Measurements from ENCODE around the gene EMILIN1. TPM values are rescaled to one million over a fixed set of nuclear protein-coding genes. Genes with fewer than 3 reads are reported as not detected.

EMILIN1 gene
- total and polyA plus RNA-seq, 2 experiments from 2014 or later = 3.2 to 15.4 TPM

- Histone ChIP-seq H3K4me3 (peak overlapping the region; percentile 99), H3K36me3 (ENCODE audit: insufficient read depth) (no peaks in the 10 kb centered on the region), H3K4me2 (peak overlapping the region; percentile 97), H3K27ac (ENCODE audit: low read depth) (no peak overlapping the region), H3F3A (replicated peaks; ENCODE audit: low read depth) (no peaks in the 10 kb centered on the region), H3K4me1 (ENCODE audit: insufficient read depth) (peaks cover 9% of the 10 kb centered on the region; the same call in 1 of the 2 replicates), H3K79me2 (replicated peaks; ENCODE audit: insufficient read depth) (peaks cover 13% of the 10 kb centered on the region), H4K20me1 (replicated peaks; ENCODE audit: insufficient read depth) (no peaks in the 10 kb centered on the region; the same call in 1 of the 2 replicates), H3K27me3 (ENCODE audit: insufficient read depth) (no peaks in the 10 kb centered on the region), H2AFZ (peak overlapping the region; percentile 100), H3K9me2 (ENCODE audit: insufficient read depth) (no peaks in the 10 kb centered on the region)
- DNase-seq (ENCODE audit: low spot score) (no peak), ATAC-seq (peak; percentile 18)
- H3K9me3 Mint-ChIP-seq = no peaks in the 10 kb centered on the region
- H3K4me1 Mint-ChIP-seq = peaks cover 16% of the 10 kb centered on the region
- TF ChIP-seq JUNB (IDR thresholded peaks at IDR 0.05; ENCODE audit: unreplicated experiment) (no peak), ETS1 (IDR thresholded peaks at IDR 0.05) (no peak), ZNF331 (CRISPR knock-in tag; IDR thresholded peaks at IDR 0.05; ENCODE audit: low read depth) (no peak), STAT1 (IDR thresholded peaks at IDR 0.05; ENCODE audit: unreplicated experiment) (no peak), CREB1 (CRISPR knock-in tag; IDR thresholded peaks at IDR 0.05; ENCODE audit: low read depth) (no peak), POLR2AphosphoS5 (IDR thresholded peaks at IDR 0.05; ENCODE audit: low read depth) (no peak), ZNF114 (CRISPR knock-in tag; IDR thresholded peaks at IDR 0.05) (no peak), EZH2phosphoT487 (IDR thresholded peaks at IDR 0.05; ENCODE audit: unreplicated experiment) (no peak), EZH2 (IDR thresholded peaks at IDR 0.05; ENCODE audit: low read depth, unreplicated experiment) (no peak), NANOG (IDR thresholded peaks at IDR 0.05; ENCODE audit: borderline replicate concordance) (no peak)
- TF ChIP-seq, protein P1, sequence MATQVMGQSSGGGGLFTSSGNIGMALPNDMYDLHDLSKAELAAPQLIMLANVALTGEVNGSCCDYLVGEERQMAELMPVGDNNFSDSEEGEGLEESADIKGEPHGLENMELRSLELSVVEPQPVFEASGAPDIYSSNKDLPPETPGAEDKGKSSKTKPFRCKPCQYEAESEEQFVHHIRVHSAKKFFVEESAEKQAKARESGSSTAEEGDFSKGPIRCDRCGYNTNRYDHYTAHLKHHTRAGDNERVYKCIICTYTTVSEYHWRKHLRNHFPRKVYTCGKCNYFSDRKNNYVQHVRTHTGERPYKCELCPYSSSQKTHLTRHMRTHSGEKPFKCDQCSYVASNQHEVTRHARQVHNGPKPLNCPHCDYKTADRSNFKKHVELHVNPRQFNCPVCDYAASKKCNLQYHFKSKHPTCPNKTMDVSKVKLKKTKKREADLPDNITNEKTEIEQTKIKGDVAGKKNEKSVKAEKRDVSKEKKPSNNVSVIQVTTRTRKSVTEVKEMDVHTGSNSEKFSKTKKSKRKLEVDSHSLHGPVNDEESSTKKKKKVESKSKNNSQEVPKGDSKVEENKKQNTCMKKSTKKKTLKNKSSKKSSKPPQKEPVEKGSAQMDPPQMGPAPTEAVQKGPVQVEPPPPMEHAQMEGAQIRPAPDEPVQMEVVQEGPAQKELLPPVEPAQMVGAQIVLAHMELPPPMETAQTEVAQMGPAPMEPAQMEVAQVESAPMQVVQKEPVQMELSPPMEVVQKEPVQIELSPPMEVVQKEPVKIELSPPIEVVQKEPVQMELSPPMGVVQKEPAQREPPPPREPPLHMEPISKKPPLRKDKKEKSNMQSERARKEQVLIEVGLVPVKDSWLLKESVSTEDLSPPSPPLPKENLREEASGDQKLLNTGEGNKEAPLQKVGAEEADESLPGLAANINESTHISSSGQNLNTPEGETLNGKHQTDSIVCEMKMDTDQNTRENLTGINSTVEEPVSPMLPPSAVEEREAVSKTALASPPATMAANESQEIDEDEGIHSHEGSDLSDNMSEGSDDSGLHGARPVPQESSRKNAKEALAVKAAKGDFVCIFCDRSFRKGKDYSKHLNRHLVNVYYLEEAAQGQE (IDR thresholded peaks at IDR 0.05; ENCODE audit: unreplicated experiment) = no peak
- TF ChIP-seq, protein P2, sequence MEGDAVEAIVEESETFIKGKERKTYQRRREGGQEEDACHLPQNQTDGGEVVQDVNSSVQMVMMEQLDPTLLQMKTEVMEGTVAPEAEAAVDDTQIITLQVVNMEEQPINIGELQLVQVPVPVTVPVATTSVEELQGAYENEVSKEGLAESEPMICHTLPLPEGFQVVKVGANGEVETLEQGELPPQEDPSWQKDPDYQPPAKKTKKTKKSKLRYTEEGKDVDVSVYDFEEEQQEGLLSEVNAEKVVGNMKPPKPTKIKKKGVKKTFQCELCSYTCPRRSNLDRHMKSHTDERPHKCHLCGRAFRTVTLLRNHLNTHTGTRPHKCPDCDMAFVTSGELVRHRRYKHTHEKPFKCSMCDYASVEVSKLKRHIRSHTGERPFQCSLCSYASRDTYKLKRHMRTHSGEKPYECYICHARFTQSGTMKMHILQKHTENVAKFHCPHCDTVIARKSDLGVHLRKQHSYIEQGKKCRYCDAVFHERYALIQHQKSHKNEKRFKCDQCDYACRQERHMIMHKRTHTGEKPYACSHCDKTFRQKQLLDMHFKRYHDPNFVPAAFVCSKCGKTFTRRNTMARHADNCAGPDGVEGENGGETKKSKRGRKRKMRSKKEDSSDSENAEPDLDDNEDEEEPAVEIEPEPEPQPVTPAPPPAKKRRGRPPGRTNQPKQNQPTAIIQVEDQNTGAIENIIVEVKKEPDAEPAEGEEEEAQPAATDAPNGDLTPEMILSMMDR (conservative IDR thresholded peaks at IDR 0.05; ENCODE audit: low read depth in 2 of 2) = no peak
- TF ChIP-seq, protein P3, sequence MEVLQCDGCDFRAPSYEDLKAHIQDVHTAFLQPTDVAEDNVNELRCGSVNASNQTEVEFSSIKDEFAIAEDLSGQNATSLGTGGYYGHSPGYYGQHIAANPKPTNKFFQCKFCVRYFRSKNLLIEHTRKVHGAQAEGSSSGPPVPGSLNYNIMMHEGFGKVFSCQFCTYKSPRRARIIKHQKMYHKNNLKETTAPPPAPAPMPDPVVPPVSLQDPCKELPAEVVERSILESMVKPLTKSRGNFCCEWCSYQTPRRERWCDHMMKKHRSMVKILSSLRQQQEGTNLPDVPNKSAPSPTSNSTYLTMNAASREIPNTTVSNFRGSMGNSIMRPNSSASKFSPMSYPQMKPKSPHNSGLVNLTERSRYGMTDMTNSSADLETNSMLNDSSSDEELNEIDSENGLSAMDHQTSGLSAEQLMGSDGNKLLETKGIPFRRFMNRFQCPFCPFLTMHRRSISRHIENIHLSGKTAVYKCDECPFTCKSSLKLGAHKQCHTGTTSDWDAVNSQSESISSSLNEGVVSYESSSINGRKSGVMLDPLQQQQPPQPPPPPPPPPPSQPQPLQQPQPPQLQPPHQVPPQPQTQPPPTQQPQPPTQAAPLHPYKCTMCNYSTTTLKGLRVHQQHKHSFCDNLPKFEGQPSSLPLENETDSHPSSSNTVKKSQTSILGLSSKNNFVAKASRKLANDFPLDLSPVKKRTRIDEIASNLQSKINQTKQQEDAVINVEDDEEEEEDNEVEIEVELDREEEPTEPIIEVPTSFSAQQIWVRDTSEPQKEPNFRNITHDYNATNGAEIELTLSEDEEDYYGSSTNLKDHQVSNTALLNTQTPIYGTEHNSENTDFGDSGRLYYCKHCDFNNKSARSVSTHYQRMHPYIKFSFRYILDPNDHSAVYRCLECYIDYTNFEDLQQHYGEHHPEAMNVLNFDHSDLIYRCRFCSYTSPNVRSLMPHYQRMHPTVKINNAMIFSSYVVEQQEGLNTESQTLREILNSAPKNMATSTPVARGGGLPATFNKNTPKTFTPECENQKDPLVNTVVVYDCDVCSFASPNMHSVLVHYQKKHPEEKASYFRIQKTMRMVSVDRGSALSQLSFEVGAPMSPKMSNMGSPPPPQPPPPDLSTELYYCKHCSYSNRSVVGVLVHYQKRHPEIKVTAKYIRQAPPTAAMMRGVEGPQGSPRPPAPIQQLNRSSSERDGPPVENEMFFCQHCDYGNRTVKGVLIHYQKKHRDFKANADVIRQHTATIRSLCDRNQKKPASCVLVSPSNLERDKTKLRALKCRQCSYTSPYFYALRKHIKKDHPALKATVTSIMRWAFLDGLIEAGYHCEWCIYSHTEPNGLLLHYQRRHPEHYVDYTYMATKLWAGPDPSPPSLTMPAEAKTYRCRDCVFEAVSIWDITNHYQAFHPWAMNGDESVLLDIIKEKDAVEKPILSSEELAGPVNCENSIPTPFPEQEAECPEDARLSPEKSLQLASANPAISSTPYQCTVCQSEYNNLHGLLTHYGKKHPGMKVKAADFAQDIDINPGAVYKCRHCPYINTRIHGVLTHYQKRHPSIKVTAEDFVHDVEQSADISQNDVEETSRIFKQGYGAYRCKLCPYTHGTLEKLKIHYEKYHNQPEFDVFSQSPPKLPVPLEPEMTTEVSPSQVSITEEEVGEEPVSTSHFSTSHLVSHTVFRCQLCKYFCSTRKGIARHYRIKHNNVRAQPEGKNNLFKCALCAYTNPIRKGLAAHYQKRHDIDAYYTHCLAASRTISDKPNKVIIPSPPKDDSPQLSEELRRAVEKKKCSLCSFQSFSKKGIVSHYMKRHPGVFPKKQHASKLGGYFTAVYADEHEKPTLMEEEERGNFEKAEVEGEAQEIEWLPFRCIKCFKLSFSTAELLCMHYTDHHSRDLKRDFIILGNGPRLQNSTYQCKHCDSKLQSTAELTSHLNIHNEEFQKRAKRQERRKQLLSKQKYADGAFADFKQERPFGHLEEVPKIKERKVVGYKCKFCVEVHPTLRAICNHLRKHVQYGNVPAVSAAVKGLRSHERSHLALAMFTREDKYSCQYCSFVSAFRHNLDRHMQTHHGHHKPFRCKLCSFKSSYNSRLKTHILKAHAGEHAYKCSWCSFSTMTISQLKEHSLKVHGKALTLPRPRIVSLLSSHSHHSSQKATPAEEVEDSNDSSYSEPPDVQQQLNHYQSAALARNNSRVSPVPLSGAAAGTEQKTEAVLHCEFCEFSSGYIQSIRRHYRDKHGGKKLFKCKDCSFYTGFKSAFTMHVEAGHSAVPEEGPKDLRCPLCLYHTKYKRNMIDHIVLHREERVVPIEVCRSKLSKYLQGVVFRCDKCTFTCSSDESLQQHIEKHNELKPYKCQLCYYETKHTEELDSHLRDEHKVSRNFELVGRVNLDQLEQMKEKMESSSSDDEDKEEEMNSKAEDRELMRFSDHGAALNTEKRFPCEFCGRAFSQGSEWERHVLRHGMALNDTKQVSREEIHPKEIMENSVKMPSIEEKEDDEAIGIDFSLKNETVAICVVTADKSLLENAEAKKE (CRISPR knock-in tag; IDR thresholded peaks at IDR 0.05) = no peak
- H3K4me3 Mint-ChIP-seq = peak overlapping the region; percentile 94
- peaks cover 16% of the 10 kb centered on the region for H3K27me3 Mint-ChIP-seq (ENCODE audit: insufficient read depth, low read depth, poor library complexity)
- no peak overlapping the region for H3K27ac Mint-ChIP-seq
- H3K36me3 Mint-ChIP-seq (ENCODE audit: low read depth) = peaks cover 32% of the 10 kb centered on the region
These were observed 45.1 kb upstream of the EMILIN1 start for GRCh38 chr2:27033253-27033852.

Measured in GM23338 (cell line).